Epithelial cell of esophagus (primary cell): ENCODE results near the gene VGF.

ENCODE experiments used
- DNase-seq: peaks from one replicate; pipeline ENCODE4 v3.0.0; 2010; ENCODE audit warnings: low read depth
- H3K4me3 ChIP-seq: 2 replicates; pipeline ENCODE4 v1.5.1; 2011; ENCODE audit warnings: mild to moderate bottlenecking, low read length, control low read depth
- TF ChIP-seq, protein P1 (sequence below): IDR thresholded peaks from 2 replicates; pipeline ENCODE4 v1.5.1; 2011; ENCODE audit warnings: low read depth, mild to moderate bottlenecking, low read length, control low read depth, inconsistent platforms; ENCODE audit not compliant: insufficient read depth; ENCODE audit errors: missing control alignments

The VGF gene

DNA sequence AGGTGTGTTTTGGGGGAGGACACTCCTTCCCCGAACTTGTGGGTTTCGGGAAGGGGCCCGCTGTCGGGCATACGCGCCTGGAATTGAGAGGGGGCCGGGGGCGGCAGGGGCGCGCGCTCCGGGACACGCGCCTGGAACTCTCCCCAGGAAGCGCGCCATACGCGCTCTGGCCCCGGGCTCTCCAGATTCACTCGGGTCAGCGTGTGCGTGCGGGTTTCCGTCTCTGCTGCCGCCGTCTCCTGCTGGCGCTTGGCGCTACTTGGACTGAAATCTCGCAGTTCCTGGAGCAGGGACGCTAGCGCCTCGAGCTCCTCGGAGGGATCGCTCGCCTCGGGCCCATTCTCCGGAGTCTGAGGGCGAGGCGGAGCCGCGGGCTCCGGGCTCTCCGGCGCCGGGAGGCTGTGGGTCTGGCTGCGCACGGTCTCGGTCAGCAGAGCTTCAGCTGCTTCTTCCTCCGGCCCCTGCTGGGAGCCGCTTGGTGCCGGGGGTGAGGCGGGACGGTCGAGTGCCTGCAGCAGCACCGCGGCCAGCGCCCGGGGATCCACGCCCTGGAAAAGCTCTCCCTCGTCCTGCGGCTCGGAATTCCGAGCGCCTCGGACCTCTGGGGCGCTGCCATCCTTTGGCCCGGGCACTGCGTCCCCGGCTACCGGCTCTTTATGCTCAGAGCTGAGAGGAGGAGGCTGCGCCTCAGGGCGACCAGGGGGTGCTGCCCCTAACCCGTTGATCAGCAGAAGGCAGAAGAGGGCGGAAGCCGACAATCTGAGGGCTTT, 1.1 kb downstream of the VGF start:
- TF ChIP-seq, protein P1, sequence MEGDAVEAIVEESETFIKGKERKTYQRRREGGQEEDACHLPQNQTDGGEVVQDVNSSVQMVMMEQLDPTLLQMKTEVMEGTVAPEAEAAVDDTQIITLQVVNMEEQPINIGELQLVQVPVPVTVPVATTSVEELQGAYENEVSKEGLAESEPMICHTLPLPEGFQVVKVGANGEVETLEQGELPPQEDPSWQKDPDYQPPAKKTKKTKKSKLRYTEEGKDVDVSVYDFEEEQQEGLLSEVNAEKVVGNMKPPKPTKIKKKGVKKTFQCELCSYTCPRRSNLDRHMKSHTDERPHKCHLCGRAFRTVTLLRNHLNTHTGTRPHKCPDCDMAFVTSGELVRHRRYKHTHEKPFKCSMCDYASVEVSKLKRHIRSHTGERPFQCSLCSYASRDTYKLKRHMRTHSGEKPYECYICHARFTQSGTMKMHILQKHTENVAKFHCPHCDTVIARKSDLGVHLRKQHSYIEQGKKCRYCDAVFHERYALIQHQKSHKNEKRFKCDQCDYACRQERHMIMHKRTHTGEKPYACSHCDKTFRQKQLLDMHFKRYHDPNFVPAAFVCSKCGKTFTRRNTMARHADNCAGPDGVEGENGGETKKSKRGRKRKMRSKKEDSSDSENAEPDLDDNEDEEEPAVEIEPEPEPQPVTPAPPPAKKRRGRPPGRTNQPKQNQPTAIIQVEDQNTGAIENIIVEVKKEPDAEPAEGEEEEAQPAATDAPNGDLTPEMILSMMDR: no peak
- peak; percentile 74 for DNase-seq
- H3K4me3 ChIP-seq: peak overlapping the region; percentile 11

DNA sequence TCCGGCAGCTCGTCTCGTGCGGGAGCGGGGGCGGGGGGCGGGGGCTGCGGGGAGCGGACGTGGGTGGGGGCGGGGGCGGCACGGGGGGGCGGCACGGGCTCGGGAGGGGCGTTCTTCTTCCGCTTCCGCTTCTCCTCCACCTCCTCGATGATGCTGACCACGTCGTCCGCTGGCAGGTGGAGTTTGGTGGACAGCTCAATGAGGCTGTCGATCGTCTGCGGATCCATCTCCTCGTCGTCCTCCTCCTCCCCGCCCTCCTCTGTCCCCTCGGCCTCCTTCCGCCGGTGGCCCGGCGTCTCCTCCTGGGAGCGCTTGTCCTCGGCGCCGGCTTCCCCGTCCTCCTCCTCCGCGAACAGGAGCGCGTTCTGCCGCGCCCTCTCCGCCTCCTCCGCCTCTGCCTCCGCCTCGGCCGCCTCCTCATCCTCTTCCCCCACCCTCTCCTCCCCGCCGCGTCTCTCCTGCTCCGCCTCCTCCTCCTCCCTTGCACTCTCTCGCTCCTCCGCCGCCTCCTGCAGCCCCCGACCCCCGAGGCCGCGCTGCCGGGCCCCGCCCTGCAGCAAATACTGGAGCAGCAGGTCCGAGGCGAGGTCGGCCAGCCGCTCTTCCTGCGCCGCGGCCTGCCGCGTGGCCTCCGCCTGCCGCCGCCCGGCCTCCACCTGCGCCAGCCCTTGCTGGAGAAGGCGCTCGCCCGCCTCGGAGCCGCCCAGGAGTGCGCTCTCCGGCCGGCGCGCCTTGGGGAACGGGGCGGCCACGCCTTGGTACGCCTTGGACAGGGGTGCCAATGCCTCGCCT, 1.9 kb downstream of the VGF start:
- DNase-seq: peak; percentile 55
- TF ChIP-seq, protein P1: no peak
- H3K4me3 ChIP-seq: peak overlapping the region; percentile 36

DNA sequence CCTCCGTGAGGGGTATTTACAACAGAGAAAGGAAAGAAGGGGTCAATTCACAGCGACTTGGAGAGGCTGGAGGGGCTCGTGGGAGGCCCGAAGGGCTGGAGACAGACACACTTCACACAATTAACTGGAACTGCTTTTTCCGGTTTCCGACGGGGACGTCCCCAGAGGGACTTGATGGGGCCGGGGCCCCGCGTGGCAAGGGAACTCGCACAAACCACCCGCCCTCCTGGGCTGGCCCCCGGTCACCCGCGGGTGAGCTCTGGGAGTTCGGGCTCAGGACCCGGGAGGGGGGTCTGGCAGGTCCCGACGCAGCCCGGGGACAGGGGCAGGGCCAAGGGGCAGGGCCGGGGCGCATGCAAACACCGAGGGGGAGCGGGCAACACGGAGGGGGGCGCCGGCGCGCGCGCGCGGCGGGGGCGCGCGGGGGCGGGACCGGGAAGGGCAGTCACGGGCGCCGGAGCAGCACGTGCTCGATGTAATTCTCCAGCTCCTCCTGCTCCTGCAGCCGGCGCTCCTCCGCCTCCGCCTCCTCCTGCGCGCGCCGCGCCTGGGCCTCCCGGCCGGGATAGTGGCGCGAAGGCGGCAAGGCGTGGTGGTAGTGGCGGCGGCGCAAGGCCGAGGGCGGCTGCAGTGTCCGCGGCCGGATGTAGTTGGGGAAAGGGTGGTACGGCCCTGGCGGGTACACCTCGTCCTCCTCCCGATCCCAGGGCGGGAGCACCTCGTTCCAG, 2.7 kb downstream of the VGF start:
- TF ChIP-seq, protein P1: no peak
- H3K4me3 ChIP-seq: peak overlapping the region; percentile 14
- peak; percentile 69 for DNase-seq

DNA sequence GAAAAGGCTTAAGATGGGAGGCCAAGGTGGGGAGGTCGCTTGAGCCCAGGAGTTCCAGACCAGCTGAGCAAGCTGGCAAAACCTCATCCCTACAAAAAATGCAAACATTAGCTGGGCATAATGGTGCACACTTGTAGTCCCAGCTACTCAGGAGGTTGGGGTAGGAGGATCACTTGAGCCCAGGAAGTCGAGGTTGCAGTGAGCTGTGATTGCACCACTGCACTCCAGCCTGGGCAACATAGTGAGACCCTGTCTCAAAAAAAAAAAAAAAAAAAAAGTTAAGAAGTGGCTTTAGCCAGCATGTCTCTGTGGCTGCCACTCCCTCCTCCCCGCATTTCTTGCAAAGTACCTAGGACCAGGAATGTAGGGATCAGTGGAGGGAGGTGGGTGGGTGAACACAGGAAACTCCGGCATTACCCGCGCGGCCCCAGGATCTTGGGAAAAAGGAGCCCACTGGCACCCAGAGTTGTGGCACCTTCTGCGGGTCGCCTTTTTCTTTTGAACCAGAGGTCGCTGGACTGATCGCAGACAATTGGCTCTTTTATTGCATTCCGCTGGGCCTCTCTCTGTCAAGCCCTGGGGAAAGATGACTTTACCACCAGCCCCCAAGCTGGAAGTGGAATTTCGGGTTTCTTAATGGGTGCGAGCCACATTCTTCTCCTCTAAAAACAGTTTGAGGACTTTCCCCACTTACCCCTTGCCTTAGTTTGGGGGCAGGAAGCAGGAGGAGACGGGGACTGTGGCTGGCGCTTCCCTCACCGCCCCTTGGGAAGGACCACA, 3.5 kb downstream of the VGF start:
- H3K4me3 ChIP-seq: no peak overlapping the region
- TF ChIP-seq, protein P1: no peak
- no peak for DNase-seq

DNA sequence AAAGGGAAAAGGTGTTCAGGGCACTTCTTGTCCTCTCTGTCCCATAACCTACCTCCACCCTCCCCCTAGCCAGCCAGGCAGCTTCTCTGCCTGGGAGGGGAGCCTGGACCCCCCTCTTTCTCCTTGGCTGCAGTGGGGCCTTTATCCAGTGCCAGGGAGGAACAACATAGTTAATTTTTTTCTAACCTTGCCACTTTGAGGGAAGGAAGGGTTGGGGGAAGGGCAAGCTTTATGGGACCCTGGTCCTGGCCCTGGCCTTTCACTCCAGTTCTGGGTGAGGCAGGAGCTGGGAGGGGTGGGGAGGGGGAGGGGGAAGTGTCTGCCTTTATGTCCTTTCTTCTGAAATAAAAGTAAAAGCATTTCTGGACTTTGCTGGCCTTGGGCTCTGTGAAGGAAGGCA, 4.5 kb downstream of the VGF start:
- no peak overlapping the region for H3K4me3 ChIP-seq
- TF ChIP-seq, protein P1: no peak
- no peak for DNase-seq
